Measurements from ENCODE around the gene SMYD3. TPM values are rescaled to one million over a fixed set of nuclear protein-coding genes. Genes with fewer than 3 reads are reported as not detected.

The SMYD3 gene
- total RNA-seq, 1 donor from 2014 or later: 27.2 TPM

- H3K4me1 ChIP-seq: no peaks in the 10 kb centered on the region
- H3K4me3 ChIP-seq: no peak overlapping the region
- DNase-seq (no peak), ATAC-seq (no peak)
- no peaks in the 10 kb centered on the region for H3K36me3 ChIP-seq
- TF ChIP-seq, protein P1, sequence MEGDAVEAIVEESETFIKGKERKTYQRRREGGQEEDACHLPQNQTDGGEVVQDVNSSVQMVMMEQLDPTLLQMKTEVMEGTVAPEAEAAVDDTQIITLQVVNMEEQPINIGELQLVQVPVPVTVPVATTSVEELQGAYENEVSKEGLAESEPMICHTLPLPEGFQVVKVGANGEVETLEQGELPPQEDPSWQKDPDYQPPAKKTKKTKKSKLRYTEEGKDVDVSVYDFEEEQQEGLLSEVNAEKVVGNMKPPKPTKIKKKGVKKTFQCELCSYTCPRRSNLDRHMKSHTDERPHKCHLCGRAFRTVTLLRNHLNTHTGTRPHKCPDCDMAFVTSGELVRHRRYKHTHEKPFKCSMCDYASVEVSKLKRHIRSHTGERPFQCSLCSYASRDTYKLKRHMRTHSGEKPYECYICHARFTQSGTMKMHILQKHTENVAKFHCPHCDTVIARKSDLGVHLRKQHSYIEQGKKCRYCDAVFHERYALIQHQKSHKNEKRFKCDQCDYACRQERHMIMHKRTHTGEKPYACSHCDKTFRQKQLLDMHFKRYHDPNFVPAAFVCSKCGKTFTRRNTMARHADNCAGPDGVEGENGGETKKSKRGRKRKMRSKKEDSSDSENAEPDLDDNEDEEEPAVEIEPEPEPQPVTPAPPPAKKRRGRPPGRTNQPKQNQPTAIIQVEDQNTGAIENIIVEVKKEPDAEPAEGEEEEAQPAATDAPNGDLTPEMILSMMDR (IDR thresholded peaks at IDR 0.05): no peak
- no peaks in the 10 kb centered on the region for H3K9me3 ChIP-seq
- intact Hi-C loops (cut with DNase I): no loop called here
- no peak overlapping the region for H3K27ac ChIP-seq
- H3K27me3 ChIP-seq: no peaks in the 10 kb centered on the region
These were observed 734.8 kb downstream of the SMYD3 start for GRCh38 chr1:245772325-245772724.

GRCh38 chr1:245771511-245772281, 735.4 kb downstream of the SMYD3 start:
- Histone ChIP-seq H3K27me3 (no peaks in the 10 kb centered on the region), H3K9me3 (no peaks in the 10 kb centered on the region)
- peak; percentile 65 for ATAC-seq

GRCh38 chr1:245770156-245770555, 736.9 kb downstream of the SMYD3 start:
- ATAC-seq (no peak), DNase-seq (no peak)
- Histone ChIP-seq H3K4me3 (no peak overlapping the region), H3K27ac (no peak overlapping the region), H3K27me3 (no peaks in the 10 kb centered on the region), H3K36me3 (no peaks in the 10 kb centered on the region), H3K9me3 (no peaks in the 10 kb centered on the region), H3K4me1 (no peaks in the 10 kb centered on the region)
- intact Hi-C loops (cut with DNase I): no loop called here
- TF ChIP-seq, protein P1 (IDR thresholded peaks at IDR 0.05): no peak

More at GRCh38 chr1:245771511-245772281, 735.4 kb downstream of the SMYD3 start:
- no peak overlapping the region for H3K4me3 ChIP-seq
- no peaks in the 10 kb centered on the region for H3K4me1 ChIP-seq
- no peak for DNase-seq
- TF ChIP-seq, protein P1 (IDR thresholded peaks at IDR 0.05): no peak
- intact Hi-C loops (cut with DNase I): no loop called here
- no peaks in the 10 kb centered on the region for H3K36me3 ChIP-seq
- H3K27ac ChIP-seq: no peak overlapping the region

DNA sequence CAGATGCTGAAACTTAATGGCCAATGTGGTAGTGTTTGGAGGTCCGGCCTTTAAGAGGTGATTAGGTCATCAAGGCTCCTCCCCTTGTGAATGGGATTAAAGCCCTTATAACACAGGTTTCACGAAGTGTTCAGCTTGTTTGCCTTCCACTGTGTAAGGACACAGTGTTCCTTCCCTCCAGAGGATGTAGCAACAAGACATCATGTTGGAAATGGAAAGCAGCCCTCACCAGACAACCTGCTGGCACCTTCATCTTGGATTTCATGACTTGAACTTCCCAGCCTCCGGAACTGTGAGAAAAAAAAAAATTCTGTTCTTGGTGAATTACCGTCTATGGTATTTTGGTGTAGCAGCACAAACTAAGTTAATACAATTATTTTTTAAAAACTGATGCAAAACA, 738.5 kb downstream of the SMYD3 start:
- DNase-seq (no peak), ATAC-seq (no peak)
- Histone ChIP-seq H3K27ac (no peak overlapping the region), H3K4me3 (no peak overlapping the region), H3K4me1 (no peaks in the 10 kb centered on the region), H3K9me3 (no peaks in the 10 kb centered on the region), H3K36me3 (no peaks in the 10 kb centered on the region), H3K27me3 (no peaks in the 10 kb centered on the region)
- TF ChIP-seq, protein P1 (IDR thresholded peaks at IDR 0.05): no peak
- intact Hi-C loops (cut with DNase I): no loop called here

GRCh38 chr1:245765230-245766000, 741.7 kb downstream of the SMYD3 start:
- H3K9me3 ChIP-seq: no peaks in the 10 kb centered on the region
- H3K4me1 ChIP-seq: no peaks in the 10 kb centered on the region
- no peak overlapping the region for H3K4me3 ChIP-seq
- intact Hi-C loops (cut with DNase I): no loop called here
- H3K27me3 ChIP-seq: no peaks in the 10 kb centered on the region
- DNase-seq (no peak), ATAC-seq (no peak)
- H3K27ac ChIP-seq: no peak overlapping the region
- no peaks in the 10 kb centered on the region for H3K36me3 ChIP-seq
- TF ChIP-seq, protein P1 (IDR thresholded peaks at IDR 0.05): no peak
